Testis (tissue), 2 donors: ENCODE measurements around the gene RBM5.

ENCODE experiments used
- POLR2A ChIP-seq: fragments of 450-650 bp; IDR thresholded peaks from one replicate; pipeline ENCODE4 v1.6.1; 2017; ENCODE audit warnings: antibody characterized with exemption, mild to moderate bottlenecking, moderate library complexity
- TF ChIP-seq, protein P1 (sequence below), 3 experiments: fragments of 450-650 bp in 2 of 3; fragments of 200-600 bp in 1 of 3; sonication (generic) in 1 of 3; IDR thresholded peaks; one replicate each; pipeline ENCODE4 v1.5.1; 2016 to 2019; ENCODE audit warnings: antibody characterized with exemption in 3 of 3, mild to moderate bottlenecking in 2 of 3, moderate library complexity in 1 of 3

DNA sequence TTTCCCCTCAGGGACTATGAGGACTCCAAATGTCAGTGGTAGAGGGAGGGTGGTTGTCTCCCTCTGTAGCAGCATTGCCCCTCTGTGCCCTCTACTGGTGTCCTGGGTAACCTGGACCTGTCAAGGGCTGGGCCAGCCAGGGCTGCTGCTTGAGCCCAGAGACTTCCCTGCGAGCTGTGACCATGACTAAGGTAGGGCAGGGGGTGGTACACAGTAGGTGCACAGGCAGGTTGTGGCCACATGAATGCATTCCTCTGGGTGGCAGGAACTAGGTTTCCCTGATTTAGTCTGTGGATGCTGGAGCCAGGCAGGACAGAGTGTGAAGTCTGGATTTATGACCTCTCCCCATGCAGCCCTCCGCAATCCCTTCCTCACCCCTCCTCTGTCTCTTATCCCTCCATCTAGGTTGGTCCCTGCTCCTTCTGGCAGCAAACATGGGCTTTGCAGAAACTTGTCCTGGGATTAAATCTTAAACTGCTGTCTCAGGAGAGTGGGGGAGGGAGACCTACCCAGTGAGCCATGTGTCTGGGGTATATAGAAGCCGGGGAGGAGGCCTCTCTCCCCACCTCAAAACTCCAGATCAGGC, 57.7 kb downstream of the RBM5 start:
- TF ChIP-seq, protein P1, sequence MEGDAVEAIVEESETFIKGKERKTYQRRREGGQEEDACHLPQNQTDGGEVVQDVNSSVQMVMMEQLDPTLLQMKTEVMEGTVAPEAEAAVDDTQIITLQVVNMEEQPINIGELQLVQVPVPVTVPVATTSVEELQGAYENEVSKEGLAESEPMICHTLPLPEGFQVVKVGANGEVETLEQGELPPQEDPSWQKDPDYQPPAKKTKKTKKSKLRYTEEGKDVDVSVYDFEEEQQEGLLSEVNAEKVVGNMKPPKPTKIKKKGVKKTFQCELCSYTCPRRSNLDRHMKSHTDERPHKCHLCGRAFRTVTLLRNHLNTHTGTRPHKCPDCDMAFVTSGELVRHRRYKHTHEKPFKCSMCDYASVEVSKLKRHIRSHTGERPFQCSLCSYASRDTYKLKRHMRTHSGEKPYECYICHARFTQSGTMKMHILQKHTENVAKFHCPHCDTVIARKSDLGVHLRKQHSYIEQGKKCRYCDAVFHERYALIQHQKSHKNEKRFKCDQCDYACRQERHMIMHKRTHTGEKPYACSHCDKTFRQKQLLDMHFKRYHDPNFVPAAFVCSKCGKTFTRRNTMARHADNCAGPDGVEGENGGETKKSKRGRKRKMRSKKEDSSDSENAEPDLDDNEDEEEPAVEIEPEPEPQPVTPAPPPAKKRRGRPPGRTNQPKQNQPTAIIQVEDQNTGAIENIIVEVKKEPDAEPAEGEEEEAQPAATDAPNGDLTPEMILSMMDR (IDR thresholded peaks at IDR 0.05) = no peak
- no peak for TF ChIP-seq POLR2A
